ES-I3 (cell line): ENCODE results near the gene NDUFB2.
"Not testable (repeated sequence)": the region's sequence is repeated elsewhere in the genome, so short reads cannot be mapped to it uniquely, and the experiment has no call there.

Source experiments
- H3K36me3 ChIP-seq: 2 replicates; pipeline ENCODE4 v1.6.1; 2013; ENCODE audit warnings: mild to moderate bottlenecking, low read length, control low read depth, moderate library complexity; ENCODE audit not compliant: insufficient read depth
- H3K4me1 ChIP-seq: 2 replicates; pipeline ENCODE4 v1.6.1; 2013; ENCODE audit warnings: mild to moderate bottlenecking, control low read depth, low read length; ENCODE audit not compliant: insufficient read depth
- H3K9ac ChIP-seq: 2 replicates; pipeline ENCODE4 v1.6.1; 2013; ENCODE audit warnings: low read depth, mild to moderate bottlenecking, low read length, moderate library complexity
- H3K9me3 ChIP-seq: 2 replicates; pipeline ENCODE4 v1.6.1; 2013; ENCODE audit warnings: mild to moderate bottlenecking, low read length, moderate library complexity; ENCODE audit not compliant: control insufficient read depth, insufficient read depth

The NDUFB2 gene

DNA sequence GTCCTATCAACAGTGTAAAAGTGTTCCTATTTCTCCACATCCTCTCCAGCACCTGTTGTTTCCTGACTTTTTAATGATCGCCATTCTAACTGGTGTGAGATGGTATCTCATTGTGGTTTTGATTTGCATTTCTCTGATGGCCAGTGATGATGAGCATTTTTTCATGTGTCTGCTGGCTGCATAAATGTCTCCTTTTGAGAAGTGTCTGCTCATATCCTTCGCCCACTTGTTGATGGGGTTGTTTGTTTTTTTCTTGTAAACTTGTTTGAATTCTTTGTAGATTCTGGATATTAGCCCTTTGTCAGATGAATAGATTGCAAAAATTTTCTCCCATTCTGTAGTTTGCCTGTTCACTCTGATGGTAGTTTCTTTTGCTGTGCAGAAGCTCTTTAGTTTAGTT is 33.6 kb upstream of the NDUFB2 start:
- H3K36me3 ChIP-seq, H3K4me1 ChIP-seq, H3K9ac ChIP-seq, H3K9me3 ChIP-seq: not testable (repeated sequence)

DNA sequence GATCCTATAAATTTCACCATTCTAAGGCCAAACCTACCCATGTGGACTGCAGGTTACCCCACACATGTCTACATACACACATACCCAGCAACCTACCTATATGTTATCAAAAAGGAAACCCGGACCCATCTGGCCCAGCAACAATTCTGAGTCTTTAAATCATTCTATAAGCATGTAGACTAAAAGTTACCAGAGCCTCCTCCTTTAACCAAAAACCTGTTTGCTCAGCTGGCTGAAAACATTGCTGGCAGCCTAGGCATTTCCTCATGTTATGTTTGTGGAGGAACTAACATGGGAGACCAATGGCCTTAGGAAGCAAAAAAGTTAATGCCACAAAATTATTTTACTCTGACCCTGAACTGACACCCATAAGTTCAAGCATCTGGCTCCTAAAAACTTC is 29.0 kb upstream of the NDUFB2 start:
- Histone ChIP-seq H3K36me3 (no peaks in the 10 kb centered on the region), H3K9me3 (no peaks in the 10 kb centered on the region), H3K4me1 (no peaks in the 10 kb centered on the region), H3K9ac (no peak overlapping the region)

DNA sequence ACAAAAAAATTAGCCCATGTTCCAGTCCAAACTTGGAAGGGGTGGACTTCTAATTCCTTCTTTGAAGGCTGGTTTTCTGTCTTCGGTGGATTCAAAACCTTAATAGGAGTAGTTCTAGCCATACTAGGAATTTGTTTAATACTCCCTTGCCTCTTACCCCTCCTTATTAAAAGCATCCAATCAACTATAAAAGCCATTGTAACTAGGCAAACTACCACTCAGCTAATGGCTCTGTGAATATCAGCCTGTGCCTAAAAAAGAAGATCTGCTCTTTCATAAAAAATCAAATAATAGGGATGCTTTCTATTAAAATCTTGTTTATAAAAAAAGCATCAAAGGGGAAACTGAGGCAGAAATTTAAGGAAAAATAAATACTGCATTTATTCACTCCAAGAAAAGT is 27.9 kb upstream of the NDUFB2 start:
- Histone ChIP-seq H3K4me1 (no peaks in the 10 kb centered on the region), H3K9ac (no peak overlapping the region), H3K36me3 (no peaks in the 10 kb centered on the region), H3K9me3 (no peaks in the 10 kb centered on the region)

DNA sequence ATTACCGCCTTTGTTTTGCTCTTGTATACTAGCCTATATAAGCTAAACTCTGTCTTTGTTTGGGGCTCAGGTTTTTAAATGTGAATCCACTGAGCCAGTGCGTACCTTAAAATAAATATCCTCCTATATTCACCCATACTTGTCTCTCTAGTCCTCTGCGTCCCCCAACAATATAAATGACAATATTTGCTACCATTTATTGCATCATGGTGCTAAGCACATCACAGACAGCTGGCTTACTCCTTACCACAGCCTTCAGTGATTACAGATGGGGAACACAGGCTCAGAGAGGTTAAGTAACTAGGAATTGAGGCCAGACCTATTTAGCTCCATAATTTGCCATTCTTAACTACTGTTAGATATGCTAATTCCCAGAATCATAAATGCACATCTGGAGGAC is 27.2 kb upstream of the NDUFB2 start:
- H3K9ac ChIP-seq, result no peak overlapping the region
- no peaks in the 10 kb centered on the region for H3K9me3 ChIP-seq
- H3K4me1 ChIP-seq, result no peaks in the 10 kb centered on the region
- no peaks in the 10 kb centered on the region for H3K36me3 ChIP-seq

DNA sequence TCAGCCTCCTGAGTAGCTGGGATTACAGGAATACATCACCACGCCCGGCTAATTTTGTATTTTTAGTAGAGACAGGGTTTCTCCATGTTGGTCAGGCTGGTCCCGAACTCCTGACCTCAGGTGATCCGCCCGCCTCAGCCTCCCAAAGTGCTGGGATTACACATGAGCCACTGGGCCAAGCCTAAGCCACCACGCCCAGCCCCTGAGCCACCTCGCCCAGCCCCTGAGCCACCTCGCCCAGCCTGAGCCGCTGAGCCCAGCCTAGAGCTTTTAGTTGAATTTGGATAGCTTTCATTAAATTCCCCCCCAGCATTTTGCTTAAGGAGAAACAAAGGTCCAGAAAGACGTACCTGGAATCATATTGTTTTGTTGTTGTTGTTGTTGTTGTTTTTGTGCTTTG is 26.6 kb upstream of the NDUFB2 start:
- H3K9me3 ChIP-seq, H3K36me3 ChIP-seq, H3K4me1 ChIP-seq, H3K9ac ChIP-seq: not testable (repeated sequence)

DNA sequence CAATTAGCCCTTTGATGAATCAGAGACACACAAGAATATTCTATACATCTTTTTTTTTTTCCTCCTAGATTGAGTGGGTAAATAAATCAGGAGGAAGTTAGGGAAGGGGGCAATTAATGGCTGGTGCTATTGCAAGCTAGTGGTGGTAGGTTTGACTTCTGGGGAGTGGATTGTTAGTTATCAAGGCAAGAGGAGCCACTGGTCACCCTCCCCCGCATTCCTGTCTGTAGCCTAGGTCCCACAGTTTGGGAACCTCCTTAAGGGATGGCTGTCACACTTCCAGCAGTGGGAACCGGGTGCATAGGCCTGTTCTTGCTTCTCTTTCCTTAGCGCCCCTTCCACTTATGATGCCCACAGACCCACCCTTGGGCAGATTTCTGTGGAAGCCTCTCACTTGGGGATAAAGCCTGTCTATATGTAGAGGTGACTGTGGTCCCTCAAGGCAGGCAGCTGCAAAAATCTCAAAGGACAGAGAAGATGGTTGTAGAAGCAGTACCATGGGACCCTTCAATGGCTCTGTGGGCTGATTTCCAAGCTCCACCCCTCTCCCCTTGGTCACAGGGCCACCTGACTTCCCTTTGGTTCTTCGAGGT is 26.1 kb upstream of the NDUFB2 start:
- no peak overlapping the region for H3K9ac ChIP-seq
- peaks cover 2% of the 10 kb centered on the region; the same call in 1 of the 2 replicates for H3K4me1 ChIP-seq
- no peaks in the 10 kb centered on the region for H3K9me3 ChIP-seq
- H3K36me3 ChIP-seq, result no peaks in the 10 kb centered on the region

DNA sequence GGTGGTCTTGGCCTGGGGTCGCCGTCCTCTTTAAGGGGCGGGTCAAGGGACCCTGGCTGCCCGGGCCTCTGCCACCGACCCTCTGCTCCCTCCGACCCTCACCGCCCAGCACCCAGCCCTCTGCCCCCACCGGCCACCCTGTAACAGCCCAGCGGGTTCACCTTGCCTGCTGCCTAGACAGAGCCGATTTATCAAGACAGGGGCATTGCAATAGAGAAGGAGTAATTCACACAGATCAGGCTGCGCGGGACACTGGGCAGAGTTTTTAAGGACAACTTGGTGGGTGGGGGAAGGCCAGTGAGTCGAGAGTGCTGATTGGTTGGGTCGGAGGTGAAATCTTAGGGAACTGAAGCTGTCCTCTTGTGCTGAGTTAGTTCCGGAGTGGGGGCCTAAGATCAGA is 24.5 kb upstream of the NDUFB2 start:
- Histone ChIP-seq H3K9me3 (no peaks in the 10 kb centered on the region), H3K9ac (peak overlapping the region; percentile 39; the same call in 1 of the 2 replicates), H3K4me1 (peaks cover 5% of the 10 kb centered on the region; the same call in 1 of the 2 replicates), H3K36me3 (no peaks in the 10 kb centered on the region)

DNA sequence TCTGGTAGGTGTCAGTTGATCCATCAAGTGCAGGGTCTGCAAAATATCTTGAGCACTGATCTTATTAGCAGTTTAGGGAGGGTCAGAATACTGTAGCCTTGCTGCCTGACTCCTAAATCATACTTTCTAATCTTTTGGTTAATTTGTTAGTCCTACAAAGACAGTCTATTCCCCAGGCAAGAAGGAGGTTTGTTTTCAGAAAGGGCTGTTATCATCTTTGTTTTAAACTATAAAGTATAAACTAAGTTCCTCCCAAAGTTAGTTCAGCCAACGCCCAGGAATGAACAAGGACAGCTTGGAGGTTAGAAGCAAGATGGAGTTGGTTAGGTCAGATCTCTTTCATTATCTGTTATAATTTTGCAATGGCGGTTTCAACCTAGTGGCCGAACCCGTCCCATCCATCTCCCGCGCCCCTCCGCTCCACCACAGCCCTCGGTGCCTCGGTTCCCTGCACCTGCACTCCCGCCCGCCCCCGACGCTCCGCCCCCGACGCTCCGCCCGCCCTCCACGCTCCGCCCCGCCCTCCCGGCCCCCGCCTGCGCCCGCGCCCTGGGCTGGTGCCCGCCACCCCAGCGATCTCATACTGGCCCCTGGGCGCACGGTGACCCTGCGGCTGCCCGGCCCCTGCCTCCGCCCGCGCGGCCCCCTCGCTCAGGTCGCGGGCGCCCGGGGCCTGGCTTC is 24.0 kb upstream of the NDUFB2 start, which contains the start of gene ADCK2:
ADCK2 (plus strand) TSS at position 564 of the 681 bp plus-strand sequence. CDS start 386 bp downstream, outside the sequence.
- peak within 1 kb of the TSS; percentile 63 for H3K9ac ChIP-seq
- H3K9me3 ChIP-seq, result no peaks in the 10 kb centered on the region
- H3K36me3 ChIP-seq, result no peaks in the 10 kb centered on the region
- H3K4me1 ChIP-seq, result peaks cover 5% of the 10 kb centered on the region; the same call in 1 of the 2 replicates

DNA sequence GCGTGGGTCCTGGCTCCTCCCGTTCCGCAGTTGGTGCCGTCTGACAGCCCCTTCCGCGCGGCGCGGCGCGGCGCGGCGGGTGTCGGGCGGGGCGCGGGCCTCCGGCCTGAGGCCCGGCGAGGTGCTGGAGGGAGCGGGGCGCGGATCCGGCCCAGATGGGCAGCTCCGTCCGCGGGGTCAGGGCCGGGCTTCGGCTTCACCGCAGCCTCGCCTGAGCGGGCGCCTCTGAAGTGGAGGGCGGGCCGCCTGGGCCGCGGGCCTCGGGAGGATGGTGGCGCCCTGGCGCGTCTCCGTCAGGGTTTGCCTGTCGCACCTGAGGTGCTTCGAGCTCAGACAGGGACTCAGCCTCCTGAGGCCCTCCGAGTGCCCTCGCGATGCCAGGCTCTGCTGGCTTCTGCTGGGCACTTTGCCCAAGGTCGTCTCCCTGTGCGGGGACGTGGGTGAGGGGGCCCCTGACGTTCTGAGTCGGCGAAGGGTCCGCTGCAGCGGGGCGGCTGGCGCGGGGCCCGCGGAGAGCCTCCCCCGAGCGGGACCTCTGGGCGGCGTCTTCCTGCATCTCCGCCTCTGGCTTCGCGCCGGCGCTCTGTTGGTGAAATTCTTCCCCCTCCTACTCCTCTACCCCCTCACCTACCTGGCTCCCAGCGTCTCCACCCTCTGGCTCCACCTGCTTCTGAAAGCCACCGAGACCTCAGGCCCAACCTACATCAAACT is 23.3 kb upstream of the NDUFB2 start:
- no peaks in the 10 kb centered on the region for H3K9me3 ChIP-seq
- H3K4me1 ChIP-seq, result peaks cover 5% of the 10 kb centered on the region; the same call in 1 of the 2 replicates
- no peaks in the 10 kb centered on the region for H3K36me3 ChIP-seq
- peak overlapping the region; percentile 63 for H3K9ac ChIP-seq

DNA sequence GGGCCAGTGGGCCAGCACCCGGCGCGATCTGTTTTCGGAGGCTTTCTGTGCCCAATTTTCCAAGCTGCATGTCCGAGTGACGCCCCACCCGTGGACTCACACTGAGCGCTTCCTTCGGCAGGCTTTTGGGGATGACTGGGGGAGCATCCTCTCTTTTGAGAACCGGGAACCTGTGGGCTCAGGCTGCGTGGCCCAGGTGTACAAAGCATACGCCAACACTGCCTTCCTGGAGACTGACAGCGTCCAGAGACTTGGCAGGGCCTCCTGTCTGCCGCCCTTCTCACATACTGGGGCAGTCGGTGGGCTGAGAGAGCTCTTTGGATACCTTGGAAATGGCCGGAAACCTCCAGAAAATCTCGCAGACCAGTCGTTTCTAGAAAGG is 22.7 kb upstream of the NDUFB2 start:
- Histone ChIP-seq H3K4me1 (peaks cover 5% of the 10 kb centered on the region; the same call in 1 of the 2 replicates), H3K9me3 (no peaks in the 10 kb centered on the region), H3K9ac (peak overlapping the region; percentile 63; the same call in 1 of the 2 replicates), H3K36me3 (no peaks in the 10 kb centered on the region)

DNA sequence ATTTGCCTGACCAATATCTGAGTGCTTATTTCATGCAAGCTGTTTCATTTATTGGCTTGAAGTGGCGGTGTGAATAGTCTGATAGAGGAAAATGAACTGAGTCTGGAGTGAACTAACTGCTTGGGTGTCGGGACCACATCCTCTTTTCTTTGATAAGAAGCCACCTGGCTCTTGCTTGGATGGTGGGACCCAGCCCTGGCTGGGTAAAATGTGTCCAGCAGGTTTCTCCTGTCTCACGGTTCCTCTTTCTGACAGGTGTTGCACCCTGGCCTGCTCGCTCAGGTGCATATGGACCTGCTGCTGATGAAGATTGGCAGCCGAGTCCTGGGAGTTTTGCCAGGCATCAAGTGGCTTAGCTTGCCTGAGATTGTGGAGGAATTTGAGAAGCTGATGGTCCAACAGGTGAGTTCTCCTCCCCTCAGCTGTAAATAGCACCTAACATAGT is 22.1 kb upstream of the NDUFB2 start:
- Histone ChIP-seq H3K4me1 (peaks cover 5% of the 10 kb centered on the region; the same call in 1 of the 2 replicates), H3K36me3 (no peaks in the 10 kb centered on the region), H3K9ac (peak overlapping the region; percentile 63; the same call in 1 of the 2 replicates), H3K9me3 (no peaks in the 10 kb centered on the region)

DNA sequence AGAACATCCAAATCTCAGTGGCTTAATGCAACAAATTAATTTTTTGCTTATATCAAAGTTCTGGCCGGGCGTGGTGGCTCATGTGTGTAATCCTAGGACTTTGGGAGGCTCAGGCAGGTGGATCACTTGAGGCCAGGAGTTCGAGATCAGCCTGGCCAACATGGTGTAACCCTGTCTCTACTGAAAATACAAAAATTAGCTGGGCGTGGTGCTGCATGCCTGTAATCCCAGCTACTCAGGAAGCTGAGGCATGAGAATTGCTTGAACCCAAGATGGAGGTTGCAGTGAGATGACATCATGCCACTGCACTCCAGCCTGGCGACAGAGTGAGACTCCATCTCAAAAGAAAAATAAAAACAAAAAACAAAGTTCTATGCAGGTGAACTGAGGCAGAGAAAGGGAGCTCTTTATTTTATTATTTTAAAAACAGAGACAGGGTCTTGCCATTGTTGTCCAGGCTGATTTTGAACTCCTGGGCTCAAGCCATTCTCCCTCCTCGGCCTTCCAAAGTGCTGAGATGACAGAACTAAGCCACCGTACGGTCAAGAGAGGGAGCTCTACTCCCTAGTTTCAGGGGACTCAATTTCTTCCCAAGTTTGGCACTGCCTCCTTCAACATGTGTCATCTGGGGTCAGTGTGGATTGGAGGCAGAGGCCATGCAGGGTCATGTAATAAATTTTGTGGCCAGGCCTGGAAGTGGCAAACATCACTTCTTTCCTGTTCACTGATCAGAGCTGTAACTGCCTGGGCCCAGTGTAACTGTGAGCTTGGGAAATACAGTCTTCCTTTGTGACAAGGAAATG is 21.4 kb upstream of the NDUFB2 start:
- peaks cover 5% of the 10 kb centered on the region; the same call in 1 of the 2 replicates for H3K4me1 ChIP-seq
- no peaks in the 10 kb centered on the region for H3K9me3 ChIP-seq
- no peak overlapping the region for H3K9ac ChIP-seq
- no peaks in the 10 kb centered on the region for H3K36me3 ChIP-seq

DNA sequence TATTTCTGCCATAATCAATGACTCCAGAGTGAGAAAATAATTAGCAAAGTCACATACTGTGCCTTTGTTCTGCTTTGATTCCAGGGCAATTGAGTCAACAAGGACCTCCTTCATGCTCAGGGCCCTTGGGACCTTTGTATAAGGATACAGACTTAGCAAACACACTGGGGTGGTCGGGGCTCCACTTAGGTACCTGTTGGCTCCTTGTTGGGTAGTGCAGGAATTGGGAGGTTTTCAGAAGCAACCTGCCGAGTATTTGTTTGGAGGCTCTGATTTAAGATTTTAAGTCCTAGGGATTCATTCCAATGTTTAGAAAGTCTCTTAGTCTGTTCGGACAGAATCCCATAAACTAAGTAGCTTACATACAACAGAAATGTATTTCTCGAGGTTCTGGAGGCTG is 20.8 kb upstream of the NDUFB2 start:
- H3K4me1 ChIP-seq, result peaks cover 5% of the 10 kb centered on the region; the same call in 1 of the 2 replicates
- H3K36me3 ChIP-seq, result no peaks in the 10 kb centered on the region
- H3K9ac ChIP-seq, result no peak overlapping the region

DNA sequence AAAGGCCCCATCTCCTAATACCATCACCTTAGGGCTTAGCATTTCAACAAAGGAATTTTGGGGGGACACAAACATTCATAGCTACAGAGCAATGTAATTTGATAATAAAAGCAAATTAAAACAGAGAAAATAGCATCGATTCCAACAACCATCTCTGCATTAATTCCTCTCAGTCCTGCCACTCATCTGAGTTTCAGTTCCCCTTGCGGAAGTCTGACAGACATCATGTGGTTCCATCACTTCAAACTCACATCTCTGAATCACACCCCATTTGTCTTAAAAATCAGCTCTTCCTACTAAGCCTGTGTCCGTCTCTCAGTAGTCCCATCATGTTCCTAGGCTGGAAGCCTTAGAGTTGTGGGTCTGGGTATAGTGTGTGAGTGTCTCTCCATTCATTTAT is 20.2 kb upstream of the NDUFB2 start:
- H3K9ac ChIP-seq, result no peak overlapping the region

More for the DNA sequence above, 20.8 kb upstream of the NDUFB2 start:
- no peaks in the 10 kb centered on the region for H3K9me3 ChIP-seq

More for the DNA sequence above, 20.2 kb upstream of the NDUFB2 start:
- Histone ChIP-seq H3K9me3 (no peaks in the 10 kb centered on the region), H3K36me3 (no peaks in the 10 kb centered on the region), H3K4me1 (peaks cover 5% of the 10 kb centered on the region; the same call in 1 of the 2 replicates)
